Naive thymus-derived CD4-positive, alpha-beta T cell (primary cell): ENCODE results near the gene SCNN1B. TPM values are rescaled to one million over a fixed set of nuclear protein-coding genes. Genes with fewer than 3 reads are reported as not detected.
"Not testable (repeated sequence)": the region's sequence is repeated elsewhere in the genome, so short reads cannot be mapped to it uniquely, and the experiment has no call there.

Experiments
- ATAC-seq: fragments of 150-1000 bp; cut with Tn5 transposase; 2 replicates; pipeline ENCODE4 v1.10.0; 2021; ENCODE audit warnings: mild to moderate bottlenecking, moderate library complexity
- CTCF ChIA-PET: fragments of 350-600 bp; sonication (Branson Sonifier 250); formaldehyde crosslinking; loops from one replicate; lab custom pipeline; 2021; ENCODE audit warnings: antibody characterized with exemption; lab: Charles Lee
- POLR2A ChIA-PET: fragments of 350-600 bp; sonication (Branson Sonifier 250); formaldehyde crosslinking; loops from one replicate; lab custom pipeline; 2021; ENCODE audit warnings: antibody characterized with exemption, inconsistent platforms; lab: Charles Lee
- DNase-seq, 9 donors: peaks; one replicate each; pipeline versions ENCODE4 v3.0.0 to v3.0.0-alpha.2; 2020 to 2022; ENCODE audit warnings: mixed read lengths in 1 of 9
- H3K27ac ChIP-seq: one replicate; pipeline ENCODE4 v1.7.0; 2013; ENCODE audit warnings: mild to moderate bottlenecking, low read depth, low read length, moderate library complexity
- H3K27me3 ChIP-seq, 2 donors: one replicate each; pipeline ENCODE4 v1.7.0; 2013; ENCODE audit warnings: low read length in 2 of 2, mild to moderate bottlenecking in 2 of 2, moderate library complexity in 2 of 2; ENCODE audit not compliant: control insufficient read depth in 2 of 2, insufficient read depth in 2 of 2
- H3K36me3 ChIP-seq, 3 experiments: 1 replicate in 2 of 3; 2 replicates in 1 of 3; pipeline ENCODE4 v1.7.0; 2013; ENCODE audit warnings: low read length in 3 of 3, mild to moderate bottlenecking in 3 of 3, moderate library complexity in 1 of 3; ENCODE audit not compliant: insufficient read depth in 3 of 3, control insufficient read depth in 2 of 3
- H3K4me1 ChIP-seq, 2 donors: one replicate each; pipeline ENCODE4 v1.7.0; 2013; ENCODE audit warnings: low read length in 2 of 2, mild to moderate bottlenecking in 2 of 2, moderate library complexity in 1 of 2; ENCODE audit not compliant: control insufficient read depth in 2 of 2, insufficient read depth in 2 of 2
- H3K4me3 ChIP-seq: 2 replicates; pipeline ENCODE4 v1.7.0; 2013; ENCODE audit warnings: mild to moderate bottlenecking, low read length
- H3K9me3 ChIP-seq, 3 experiments: 1 replicate in 2 of 3; 2 replicates in 1 of 3; pipeline ENCODE4 v1.7.0; 2013; ENCODE audit warnings: low read length in 3 of 3; ENCODE audit not compliant: control insufficient read depth in 2 of 3
- H3K27ac Mint-ChIP-seq, 9 donors: one replicate each; pipeline ENCODE4 v1.8.0; 2020 to 2022; ENCODE audit warnings: mixed read lengths in 9 of 9, mild to moderate bottlenecking in 8 of 9, moderate library complexity in 5 of 9, inconsistent platforms in 2 of 9
- H3K27me3 Mint-ChIP-seq, 5 donors: one replicate each; pipeline ENCODE4 v1.8.0; 2021 to 2022; ENCODE audit warnings: mixed read lengths in 5 of 5, mild to moderate bottlenecking in 1 of 5
- H3K36me3 Mint-ChIP-seq, 5 donors: one replicate each; pipeline ENCODE4 v1.8.0; 2020 to 2022; ENCODE audit warnings: mixed read lengths in 5 of 5, mild to moderate bottlenecking in 3 of 5, inconsistent platforms in 1 of 5
- H3K4me1 Mint-ChIP-seq, 7 donors: one replicate each; pipeline ENCODE4 v1.8.0; 2020 to 2022; ENCODE audit warnings: mixed read lengths in 7 of 7, mild to moderate bottlenecking in 3 of 7, inconsistent platforms in 1 of 7
- H3K4me3 Mint-ChIP-seq, 10 donors: one replicate each; pipeline ENCODE4 v1.8.0; 2020 to 2022; ENCODE audit warnings: mild to moderate bottlenecking in 10 of 10, mixed read lengths in 10 of 10, moderate library complexity in 6 of 10, inconsistent platforms in 2 of 10
- H3K9me3 Mint-ChIP-seq, 11 donors: one replicate each; pipeline ENCODE4 v1.8.0; 2020 to 2022; ENCODE audit warnings: mixed read lengths in 11 of 11, mild to moderate bottlenecking in 4 of 11, inconsistent platforms in 1 of 11, moderate library complexity in 1 of 11
- intact Hi-C, 2 donors: fragments of 100-400 bp; cut with micrococcal nuclease; formaldehyde crosslinking; loops; one replicate each; pipeline ENCODE4 v1.15.1; 2023
- polyA plus RNA-seq, 2 donors: library from polyadenylated mRNA; unstranded; fragments of 300-500 nt; fragmentation: Illumina TruSeq; gene quantifications; one replicate each; pipeline ENCODE4 v1.2.3, GENCODE V29; 2021
- total RNA-seq, 6 experiments: library from RNA in 5 of 6; stranded (reverse) in 5 of 6; gene quantifications; 1 replicate in 5 of 6; 2 replicates in 1 of 6; pipeline ENCODE4 v1.2.3 and lab custom pipeline; 2021 to 2026

SCNN1B gene
- total and polyA plus RNA-seq, 7 experiments from 2014 or later, result not detected

GRCh38 chr16:23375643-23376042 lies 73.5 kb downstream of the SCNN1B start:
- H3K4me1 ChIP-seq, result no peaks in the 10 kb centered on the region
- H3K27ac ChIP-seq, result no peak overlapping the region
- H3K9me3 Mint-ChIP-seq, result no peaks in the 10 kb centered on the region
- no peaks in the 10 kb centered on the region for H3K27me3 ChIP-seq
- no peak overlapping the region for H3K4me3 Mint-ChIP-seq
- H3K4me3 ChIP-seq, result no peak overlapping the region
- ChIA-PET POLR2A (no interaction called here), CTCF (no interaction called here)
- H3K9me3 ChIP-seq, result no peaks in the 10 kb centered on the region
- H3K36me3 Mint-ChIP-seq, result no peaks in the 10 kb centered on the region
- H3K4me1 Mint-ChIP-seq, result peaks cover 0 to 3% (median 0%) of the 10 kb centered on the region in 7 donors
- no peaks in the 10 kb centered on the region for H3K36me3 ChIP-seq
- no peak for DNase-seq
- ATAC-seq, result no peak
- intact Hi-C loops, result no loop called here
- H3K27me3 Mint-ChIP-seq, result peaks cover 0 to 11% (median 5%) of the 10 kb centered on the region in 5 donors
- no peak overlapping the region for H3K27ac Mint-ChIP-seq

DNA sequence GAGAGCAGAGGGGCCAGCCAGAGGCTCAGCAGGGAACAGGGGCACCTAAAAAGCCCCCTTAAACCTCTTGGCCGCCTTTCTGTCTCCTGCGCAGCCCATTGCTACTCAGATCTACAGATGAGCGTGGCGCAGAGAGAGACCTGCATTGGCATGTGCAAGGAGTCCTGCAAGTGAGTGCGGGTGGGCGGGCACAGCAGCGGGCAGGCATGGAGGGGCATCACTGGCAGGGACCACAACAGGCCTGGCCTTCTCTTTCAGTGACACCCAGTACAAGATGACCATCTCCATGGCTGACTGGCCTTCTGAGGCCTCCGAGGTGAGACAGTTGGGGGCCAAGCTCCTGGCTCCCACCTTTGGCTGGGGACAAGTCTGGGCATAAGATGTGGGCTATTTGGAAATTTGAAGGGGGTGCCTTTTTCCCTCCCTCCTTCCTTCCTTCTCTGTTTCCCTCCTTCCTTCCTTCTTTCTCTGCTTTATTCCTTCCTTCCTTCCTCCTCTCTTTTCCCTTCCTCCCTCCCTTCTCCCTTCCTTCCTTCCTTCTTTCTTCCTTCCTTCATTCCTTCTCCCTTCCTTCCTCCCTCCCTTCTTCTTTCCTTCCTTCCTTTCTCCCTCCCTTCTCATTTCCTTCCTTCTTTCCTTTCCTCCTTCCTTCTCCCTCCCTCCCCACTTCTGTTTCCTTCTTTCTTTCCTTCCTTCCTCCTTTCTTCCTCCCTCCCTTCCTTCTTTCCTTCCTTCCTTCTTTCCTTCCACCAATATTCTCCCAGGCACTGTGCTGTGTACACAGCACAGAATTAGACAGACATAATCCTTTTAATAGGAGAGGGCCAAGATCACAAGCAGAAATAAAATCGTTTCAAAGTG lies 75.2 kb downstream of the SCNN1B start:
- Mint-ChIP-seq H3K27ac (no peak overlapping the region), H3K4me1 (peaks cover 0 to 3% (median 0%) of the 10 kb centered on the region in 7 donors), H3K27me3 (peaks cover 0 to 9% (median 4%) of the 10 kb centered on the region in 5 donors), H3K36me3 (no peaks in the 10 kb centered on the region), H3K9me3 (no peaks in the 10 kb centered on the region), H3K4me3 (no peak overlapping the region)
- POLR2A ChIA-PET, result no interaction called here
- no peak for ATAC-seq
- CTCF ChIA-PET, result interaction anchor here (0.6 kb wide), 1 partner anchor 350 kb away, joined by 3 read pairs; no protein-coding TSS in a partner anchor
- Histone ChIP-seq H3K4me3 (no peak overlapping the region), H3K9me3 (no peaks in the 10 kb centered on the region), H3K36me3 (no peaks in the 10 kb centered on the region), H3K27ac (no peak overlapping the region), H3K27me3 (no peaks in the 10 kb centered on the region), H3K4me1 (no peaks in the 10 kb centered on the region)
- intact Hi-C loops, result no loop called here
- DNase-seq, result no peak

DNA sequence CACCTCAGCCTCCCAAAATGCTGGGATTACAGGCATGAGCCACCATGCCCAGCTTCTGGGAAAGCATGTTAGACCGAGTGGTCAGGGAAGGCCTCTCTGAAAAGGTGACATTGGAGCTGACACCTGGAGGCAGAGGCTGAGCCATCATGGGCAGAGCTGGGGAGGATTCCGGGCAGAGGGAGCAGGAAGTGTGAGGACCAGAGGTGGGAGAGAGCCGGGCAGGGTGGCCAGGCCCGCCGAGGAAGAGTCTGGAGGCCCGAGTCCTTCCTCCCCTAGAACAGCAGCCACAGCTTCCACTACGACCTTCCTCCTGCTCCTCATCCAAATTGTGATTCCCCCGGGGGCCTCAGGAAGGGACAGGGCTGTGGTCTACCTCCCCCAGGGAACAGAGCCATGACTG lies 76.2 kb downstream of the SCNN1B start:
- Mint-ChIP-seq H3K27ac (peak overlapping the region in 1 of 9 donors; percentile 55), H3K36me3 (no peaks in the 10 kb centered on the region), H3K4me1 (peaks cover 0 to 3% (median 0%) of the 10 kb centered on the region in 7 donors), H3K27me3 (peaks cover 0 to 9% (median 4%) of the 10 kb centered on the region in 5 donors), H3K4me3 (no peak overlapping the region), H3K9me3 (no peaks in the 10 kb centered on the region)
- CTCF ChIA-PET, result no interaction called here
- Histone ChIP-seq H3K27ac (no peak overlapping the region), H3K27me3 (no peaks in the 10 kb centered on the region), H3K9me3 (no peaks in the 10 kb centered on the region), H3K36me3 (no peaks in the 10 kb centered on the region), H3K4me1 (no peaks in the 10 kb centered on the region), H3K4me3 (no peak overlapping the region)
- ATAC-seq, result no peak
- intact Hi-C loops, result no loop called here
- DNase-seq, result no peak
- POLR2A ChIA-PET, result no interaction called here

GRCh38 chr16:23378921-23379320 lies 76.8 kb downstream of the SCNN1B start:
- no peaks in the 10 kb centered on the region for H3K36me3 ChIP-seq
- peaks cover 0 to 3% (median 0%) of the 10 kb centered on the region in 7 donors for H3K4me1 Mint-ChIP-seq
- H3K27me3 ChIP-seq, result no peaks in the 10 kb centered on the region
- H3K4me3 ChIP-seq, result no peak overlapping the region
- no peaks in the 10 kb centered on the region for H3K4me1 ChIP-seq
- no peak overlapping the region for H3K4me3 Mint-ChIP-seq
- intact Hi-C loops, result no loop called here
- H3K9me3 ChIP-seq, result no peaks in the 10 kb centered on the region
- ATAC-seq (no peak), DNase-seq (no peak)
- peaks cover 0 to 6% (median 0%) of the 10 kb centered on the region in 5 donors for H3K27me3 Mint-ChIP-seq
- H3K36me3 Mint-ChIP-seq, result no peaks in the 10 kb centered on the region
- H3K27ac ChIP-seq, result no peak overlapping the region
- no peak overlapping the region for H3K27ac Mint-ChIP-seq
- CTCF ChIA-PET, result no interaction called here
- no peaks in the 10 kb centered on the region for H3K9me3 Mint-ChIP-seq
- POLR2A ChIA-PET, result no interaction called here

- H3K36me3 ChIP-seq, result no peaks in the 10 kb centered on the region
- peaks cover 0 to 6% (median 0%) of the 10 kb centered on the region in 5 donors for H3K27me3 Mint-ChIP-seq
- H3K27me3 ChIP-seq, result no peaks in the 10 kb centered on the region
- ATAC-seq, result no peak
- H3K4me1 ChIP-seq, result no peaks in the 10 kb centered on the region
- H3K4me3 ChIP-seq, result no peak overlapping the region
- peaks cover 0 to 3% (median 0%) of the 10 kb centered on the region in 7 donors for H3K4me1 Mint-ChIP-seq
- intact Hi-C loops, result no loop called here
- CTCF ChIA-PET, result no interaction called here
- H3K9me3 Mint-ChIP-seq, result no peaks in the 10 kb centered on the region
- no peaks in the 10 kb centered on the region for H3K36me3 Mint-ChIP-seq
- no peak for DNase-seq
- H3K27ac Mint-ChIP-seq, result no peak overlapping the region
- H3K4me3 Mint-ChIP-seq, result no peak overlapping the region
- POLR2A ChIA-PET, result no interaction called here
- H3K27ac ChIP-seq, result no peak overlapping the region
- no peaks in the 10 kb centered on the region for H3K9me3 ChIP-seq
Measured at GRCh38 chr16:23379707-23380106, 77.6 kb downstream of the SCNN1B start.

DNA sequence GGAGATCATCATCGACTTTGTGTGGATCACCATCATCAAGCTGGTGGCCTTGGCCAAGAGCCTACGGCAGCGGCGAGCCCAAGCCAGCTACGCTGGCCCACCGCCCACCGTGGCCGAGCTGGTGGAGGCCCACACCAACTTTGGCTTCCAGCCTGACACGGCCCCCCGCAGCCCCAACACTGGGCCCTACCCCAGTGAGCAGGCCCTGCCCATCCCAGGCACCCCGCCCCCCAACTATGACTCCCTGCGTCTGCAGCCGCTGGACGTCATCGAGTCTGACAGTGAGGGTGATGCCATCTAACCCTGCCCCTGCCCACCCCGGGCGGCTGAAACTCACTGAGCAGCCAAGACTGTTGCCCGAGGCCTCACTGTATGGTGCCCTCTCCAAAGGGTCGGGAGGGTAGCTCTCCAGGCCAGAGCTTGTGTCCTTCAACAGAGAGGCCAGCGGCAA lies 78.4 kb downstream of the SCNN1B start:
- DNase-seq (no peak), ATAC-seq (no peak)
- Mint-ChIP-seq H3K36me3 (no peaks in the 10 kb centered on the region), H3K4me1 (peaks cover 0 to 3% (median 0%) of the 10 kb centered on the region in 7 donors), H3K4me3 (no peak overlapping the region), H3K27me3 (peaks cover 0 to 6% (median 0%) of the 10 kb centered on the region in 5 donors), H3K9me3 (no peaks in the 10 kb centered on the region), H3K27ac (no peak overlapping the region)
- POLR2A ChIA-PET, result no interaction called here
- Histone ChIP-seq H3K36me3 (no peaks in the 10 kb centered on the region), H3K4me1 (no peaks in the 10 kb centered on the region), H3K4me3 (no peak overlapping the region), H3K27me3 (no peaks in the 10 kb centered on the region), H3K27ac (no peak overlapping the region), H3K9me3 (no peaks in the 10 kb centered on the region)
- CTCF ChIA-PET, result no interaction called here
- intact Hi-C loops, result no loop called here

GRCh38 chr16:23381702-23382101 lies 79.6 kb downstream of the SCNN1B start:
- H3K27me3 Mint-ChIP-seq, H3K4me3 ChIP-seq, H3K27me3 ChIP-seq, H3K9me3 Mint-ChIP-seq, ATAC-seq, CTCF ChIA-PET, DNase-seq, H3K36me3 Mint-ChIP-seq, H3K4me1 Mint-ChIP-seq, intact Hi-C loops, POLR2A ChIA-PET, H3K27ac Mint-ChIP-seq, H3K36me3 ChIP-seq, H3K27ac ChIP-seq, H3K9me3 ChIP-seq, H3K4me1 ChIP-seq, H3K4me3 Mint-ChIP-seq: not testable (repeated sequence)
